GM19023 (cell line): ENCODE measurements around the gene TMEM131.

Experiments
- ATAC-seq: cut with Tn5 transposase; IDR thresholded peaks from one replicate; pipeline ENCODE4 v1.9.1; 2021; ENCODE audit warnings: mild to moderate bottlenecking, moderate library complexity; ENCODE audit not compliant: unreplicated experiment

TMEM131 gene

DNA sequence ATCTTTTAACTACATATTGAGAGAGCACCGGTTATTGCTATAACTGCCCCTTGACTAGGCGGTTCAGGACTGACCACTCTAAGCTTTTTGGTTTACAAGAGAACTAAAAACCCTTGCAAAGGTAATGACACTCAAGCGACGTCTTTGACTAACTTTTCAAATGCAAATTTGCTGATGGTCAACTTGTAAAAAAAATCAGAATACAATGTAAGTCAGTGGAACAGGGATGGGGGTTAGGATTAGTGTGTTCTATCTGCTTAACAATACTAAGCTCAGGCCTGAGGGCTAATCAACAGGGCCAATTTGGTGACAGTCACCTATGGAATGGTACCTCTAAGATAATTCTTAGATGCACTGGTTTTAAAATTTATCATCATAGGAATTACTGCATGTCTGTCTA is 225.3 kb downstream of the TMEM131 start:
- ATAC-seq: no peak

DNA sequence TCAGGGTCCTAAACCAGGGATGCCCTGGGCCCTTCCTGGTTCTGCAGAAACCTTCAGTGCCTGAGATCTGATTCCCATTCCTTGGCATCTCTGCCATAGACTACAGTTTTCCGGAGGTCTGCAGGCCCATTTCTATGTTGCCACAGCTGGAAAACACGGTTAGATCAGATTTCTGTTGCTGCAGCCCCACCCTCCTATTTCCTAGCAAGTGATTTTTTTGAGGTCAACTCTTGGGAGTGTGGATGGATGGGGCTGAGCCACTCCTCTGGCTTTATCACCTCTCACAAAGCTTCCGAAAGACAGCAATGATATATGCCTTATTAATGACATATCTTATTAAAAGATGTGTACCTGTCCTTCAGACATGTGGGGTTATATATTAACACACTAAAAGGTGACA is 226.0 kb downstream of the TMEM131 start:
- no peak for ATAC-seq

DNA sequence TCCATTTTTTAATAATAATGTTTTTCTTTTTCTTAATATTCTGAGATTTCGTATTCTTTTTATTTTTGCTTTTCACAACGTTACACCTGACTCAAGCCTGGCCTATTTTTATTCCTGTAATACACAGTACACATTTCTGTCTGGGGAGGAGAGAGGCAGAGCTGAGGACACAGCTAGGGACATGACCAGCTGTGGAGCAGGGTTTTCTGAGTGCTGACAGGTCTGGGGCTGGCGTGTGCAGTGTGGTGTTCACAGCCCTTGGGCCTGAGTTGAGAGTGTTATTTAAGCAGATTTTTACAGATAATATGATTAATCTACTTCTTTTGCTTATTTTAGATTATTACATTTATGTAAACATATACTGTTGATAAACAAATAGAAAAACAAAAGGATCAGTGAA is 226.4 kb downstream of the TMEM131 start:
- ATAC-seq: no peak

DNA sequence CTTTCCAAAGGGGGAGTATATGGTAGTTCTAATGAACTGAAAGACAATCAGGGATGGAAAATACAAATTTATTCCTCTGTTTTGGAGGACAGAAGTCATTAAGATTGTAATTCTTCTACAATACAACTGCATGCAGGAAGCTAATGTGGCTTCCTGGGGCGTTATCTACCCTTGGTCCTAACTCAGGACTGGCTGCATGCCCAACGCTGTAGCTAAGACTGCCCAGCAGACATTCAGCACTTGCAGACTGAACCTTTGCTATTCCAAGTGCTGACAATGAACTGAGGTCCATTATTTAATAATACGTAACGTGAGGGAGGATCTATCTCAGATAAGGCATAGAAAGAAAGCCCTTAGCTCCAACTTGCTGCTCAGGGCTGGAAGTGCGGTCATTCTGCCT is 229.2 kb downstream of the TMEM131 start:
- ATAC-seq: no peak

DNA sequence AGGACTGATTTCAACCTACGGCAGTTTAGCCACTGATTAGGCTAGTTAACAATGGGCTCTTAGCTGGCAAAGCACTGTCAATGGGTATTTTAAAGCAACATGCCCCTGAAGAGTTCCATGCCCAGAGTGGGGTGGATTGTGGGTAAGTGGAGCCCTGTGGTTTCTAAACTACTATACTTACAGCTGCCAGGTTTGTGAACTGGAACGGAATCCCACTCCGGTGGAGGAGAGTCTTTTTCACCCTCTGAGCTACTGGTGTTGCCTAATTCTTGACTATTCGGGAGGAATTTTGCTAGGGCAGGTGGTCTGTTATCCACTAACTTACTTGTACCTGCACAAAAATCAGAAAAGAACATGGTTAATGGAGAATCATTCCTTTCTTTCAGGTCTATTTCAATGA is 229.8 kb downstream of the TMEM131 start:
- ATAC-seq: no peak

DNA sequence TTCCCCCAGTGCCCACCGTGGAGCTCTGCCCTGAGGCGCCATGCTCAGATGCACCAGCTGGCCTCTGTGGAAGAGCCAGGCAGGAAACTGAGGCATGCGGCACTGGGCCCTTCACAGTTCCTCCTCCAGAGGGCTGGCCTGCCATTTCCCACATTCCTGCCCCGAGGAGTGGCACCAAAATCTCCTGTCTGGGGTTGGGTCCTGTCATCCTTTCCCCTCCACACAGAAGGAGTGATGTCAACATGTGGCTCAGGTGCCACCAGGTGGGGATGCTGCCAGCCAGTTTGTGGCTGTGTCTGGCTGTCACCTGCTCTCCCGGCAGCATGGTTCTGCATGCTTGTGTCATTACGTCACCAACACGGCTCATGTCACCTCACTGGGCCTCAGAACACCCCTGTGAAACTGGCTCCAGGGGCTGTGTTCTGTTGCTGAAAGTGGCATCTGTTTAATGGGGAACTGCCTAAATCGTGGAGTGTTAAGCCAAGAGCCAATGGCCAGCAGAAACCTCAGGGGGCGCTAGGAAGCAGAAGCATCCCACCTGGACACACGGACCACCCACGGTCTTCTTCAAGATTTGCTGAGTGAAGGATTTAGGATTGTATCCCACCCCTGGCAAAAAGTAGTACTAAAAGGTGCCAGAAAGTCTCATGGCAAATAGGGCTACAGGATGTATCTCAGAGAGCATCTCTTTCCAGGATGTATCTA is 231.0 kb downstream of the TMEM131 start:
- no peak for ATAC-seq

DNA sequence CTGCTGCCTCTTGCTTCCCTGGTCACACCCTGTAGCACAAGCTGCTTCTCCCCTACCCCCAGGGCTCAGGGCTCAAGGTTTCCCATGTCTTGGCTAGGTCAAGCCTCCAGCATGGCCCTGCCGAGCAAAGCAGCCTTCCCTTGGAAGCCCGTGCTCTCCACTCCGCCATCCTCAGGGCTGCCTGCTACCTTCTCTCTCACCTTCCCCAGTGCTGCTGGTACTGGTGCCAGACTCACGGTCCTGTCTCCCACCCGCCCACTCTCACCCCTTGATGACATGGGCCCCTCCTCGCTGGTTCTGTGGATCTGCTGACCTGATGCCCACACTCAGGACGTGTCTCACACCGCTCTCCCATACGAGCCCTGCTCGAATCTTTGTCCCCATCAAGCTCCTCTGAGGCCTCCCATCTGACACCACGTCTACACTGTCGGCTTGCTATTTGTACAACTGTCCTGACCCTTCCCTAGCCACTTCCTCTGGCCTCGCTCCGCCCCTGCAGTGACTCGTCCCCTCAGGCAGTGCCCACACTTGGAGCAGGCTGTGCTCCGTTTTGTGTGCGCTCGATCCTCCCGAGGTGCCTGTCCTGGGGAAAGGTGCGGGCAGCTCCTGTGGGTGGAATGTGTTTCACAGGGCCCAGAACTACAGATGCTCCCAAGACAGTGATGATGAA is 232.4 kb downstream of the TMEM131 start:
- ATAC-seq: no peak

DNA sequence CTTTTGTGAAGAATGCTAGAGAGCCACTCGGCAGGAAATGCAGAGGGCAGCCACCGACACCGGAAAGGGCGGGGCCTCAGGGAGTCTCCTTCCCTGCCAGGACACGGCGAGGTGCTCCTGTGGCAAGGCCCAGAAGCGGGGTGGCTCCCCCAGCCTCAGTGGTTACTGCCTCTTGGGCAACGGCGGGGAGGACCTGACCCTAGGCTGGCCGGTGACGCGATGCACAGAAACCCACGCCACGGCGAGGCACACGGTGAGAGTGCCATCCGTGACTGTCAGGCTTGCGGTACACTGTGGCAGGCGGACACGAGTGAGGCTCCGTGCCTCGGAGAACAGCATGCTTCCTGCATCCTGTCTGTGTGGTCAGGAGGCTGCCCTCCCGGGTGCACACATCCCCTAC is 234.6 kb downstream of the TMEM131 start:
- ATAC-seq: no peak

DNA sequence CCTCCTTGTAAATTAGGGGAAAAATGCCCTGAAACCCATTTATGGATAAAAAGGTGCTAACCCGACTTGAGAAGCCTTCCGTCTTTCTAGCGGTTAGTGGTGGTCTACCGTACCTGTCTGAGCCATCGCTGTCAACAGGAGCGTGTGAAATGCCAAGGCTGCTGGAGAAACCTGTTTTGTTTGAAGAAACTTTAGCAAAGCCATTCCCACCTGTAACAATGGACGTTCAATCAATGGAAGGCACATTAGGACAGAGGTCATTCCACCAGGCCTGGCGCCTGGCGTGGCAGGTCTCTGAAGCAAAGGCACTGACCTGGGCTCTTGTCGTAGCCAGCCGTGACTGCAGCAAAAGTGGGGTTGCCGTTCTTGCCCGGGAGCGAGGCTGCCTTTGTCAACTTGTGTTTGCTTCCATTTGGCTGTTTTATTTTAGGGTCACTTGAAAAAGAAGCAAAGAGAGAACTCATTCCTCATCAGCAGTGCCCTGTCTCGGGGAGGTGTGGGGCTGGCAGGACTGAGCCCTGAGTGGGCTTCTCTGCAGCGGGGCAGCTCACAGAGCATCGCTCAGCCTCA is 235.2 kb downstream of the TMEM131 start:
- no peak for ATAC-seq

DNA sequence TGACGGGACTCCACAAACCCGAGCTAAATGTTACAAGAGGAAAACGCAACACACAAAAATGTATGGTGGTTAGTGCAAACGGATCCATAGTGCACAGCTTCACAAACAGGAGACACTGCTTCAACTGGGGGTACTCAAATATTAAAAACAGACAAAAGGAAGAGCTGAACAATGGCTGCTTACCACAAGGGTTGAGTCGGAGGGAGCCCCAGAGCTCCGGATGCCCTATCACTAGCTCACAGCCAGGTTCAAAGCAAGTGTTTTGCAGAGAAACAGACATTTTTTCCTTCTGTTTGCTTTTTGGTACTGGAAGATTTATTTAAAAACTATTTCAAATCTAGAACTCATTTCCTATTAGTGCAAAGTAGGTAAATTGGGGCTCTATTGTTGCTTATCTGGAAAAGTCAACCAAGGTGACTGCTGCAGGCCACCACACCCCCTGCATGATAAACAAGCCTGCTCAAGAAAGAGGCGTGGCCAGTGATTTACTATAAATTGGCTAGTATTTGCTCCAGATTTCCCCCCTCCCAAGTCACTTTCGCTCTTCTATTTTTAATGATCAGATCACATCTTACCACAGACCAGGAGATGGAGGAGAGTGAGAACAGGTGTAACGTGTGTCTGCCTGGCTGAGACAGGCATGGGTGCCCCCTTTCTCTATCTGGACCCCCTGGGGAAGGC is 235.9 kb downstream of the TMEM131 start:
- ATAC-seq: no peak

DNA sequence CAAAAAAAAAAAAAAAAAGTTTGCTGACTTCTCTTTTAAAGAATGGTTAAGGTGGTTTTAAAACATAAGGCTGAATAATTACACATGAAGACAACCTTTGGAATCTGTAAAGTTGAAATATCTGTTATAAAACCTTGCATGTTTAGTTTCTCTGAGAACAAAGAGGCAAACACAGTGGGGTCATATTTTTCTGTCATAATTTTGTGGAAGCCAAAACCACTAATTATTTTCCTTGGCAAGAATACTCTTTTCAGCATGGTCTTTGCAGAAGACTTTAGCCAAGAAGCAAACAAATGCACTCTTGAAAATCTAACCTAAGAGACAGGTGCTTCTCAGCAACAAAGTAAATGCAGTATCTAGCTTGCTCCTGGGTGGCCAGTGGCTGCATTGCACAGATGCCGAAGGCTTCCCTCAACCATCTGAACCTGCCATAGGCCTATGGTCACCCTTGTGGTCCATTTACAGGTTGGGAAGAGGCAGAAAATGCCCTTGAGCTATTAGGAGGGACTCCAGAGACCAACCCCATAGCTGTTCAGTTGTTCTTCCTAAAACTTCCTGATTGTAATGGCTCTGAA is 237.5 kb downstream of the TMEM131 start:
- ATAC-seq: no peak

DNA sequence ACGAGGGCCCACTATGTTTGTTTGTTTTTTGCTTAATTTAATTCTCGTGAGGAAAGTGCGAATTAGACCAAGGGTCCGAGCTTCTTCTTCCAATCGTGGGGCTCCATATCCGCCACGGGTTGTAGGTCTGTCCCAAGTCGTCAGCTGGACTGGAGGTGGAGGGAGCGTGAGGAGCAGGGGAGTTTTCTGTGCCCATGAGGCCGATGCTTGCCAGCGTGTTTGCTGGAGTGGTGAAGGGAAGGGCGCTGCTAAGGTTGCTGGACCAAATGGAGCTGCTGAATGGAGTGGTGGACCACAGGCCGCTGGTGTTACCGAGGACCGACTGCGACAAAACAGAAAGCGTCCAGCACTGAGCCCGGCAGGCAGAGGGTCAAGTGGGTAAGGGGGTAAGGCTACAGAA is 238.7 kb downstream of the TMEM131 start:
- no peak for ATAC-seq

DNA sequence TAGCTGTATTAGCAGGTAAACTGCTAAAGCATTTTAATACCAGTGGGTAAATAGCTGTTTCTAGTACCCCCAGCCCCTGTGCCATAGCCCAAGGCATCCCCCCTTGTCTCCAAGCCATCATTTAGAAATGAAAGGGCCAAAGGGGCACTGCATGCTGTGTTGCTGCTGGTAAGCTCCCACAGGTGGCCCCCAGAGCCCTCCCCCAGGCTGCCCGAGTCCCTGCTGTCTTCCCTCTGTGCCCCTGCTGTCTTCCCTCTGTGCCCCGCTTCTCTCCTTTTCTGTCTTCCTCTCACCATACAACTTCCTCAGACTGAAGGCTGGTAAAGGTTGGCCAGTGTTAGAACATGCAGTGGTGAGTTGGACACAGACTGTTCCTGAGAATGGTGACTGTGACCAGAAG is 240.3 kb downstream of the TMEM131 start:
- ATAC-seq: no peak

DNA sequence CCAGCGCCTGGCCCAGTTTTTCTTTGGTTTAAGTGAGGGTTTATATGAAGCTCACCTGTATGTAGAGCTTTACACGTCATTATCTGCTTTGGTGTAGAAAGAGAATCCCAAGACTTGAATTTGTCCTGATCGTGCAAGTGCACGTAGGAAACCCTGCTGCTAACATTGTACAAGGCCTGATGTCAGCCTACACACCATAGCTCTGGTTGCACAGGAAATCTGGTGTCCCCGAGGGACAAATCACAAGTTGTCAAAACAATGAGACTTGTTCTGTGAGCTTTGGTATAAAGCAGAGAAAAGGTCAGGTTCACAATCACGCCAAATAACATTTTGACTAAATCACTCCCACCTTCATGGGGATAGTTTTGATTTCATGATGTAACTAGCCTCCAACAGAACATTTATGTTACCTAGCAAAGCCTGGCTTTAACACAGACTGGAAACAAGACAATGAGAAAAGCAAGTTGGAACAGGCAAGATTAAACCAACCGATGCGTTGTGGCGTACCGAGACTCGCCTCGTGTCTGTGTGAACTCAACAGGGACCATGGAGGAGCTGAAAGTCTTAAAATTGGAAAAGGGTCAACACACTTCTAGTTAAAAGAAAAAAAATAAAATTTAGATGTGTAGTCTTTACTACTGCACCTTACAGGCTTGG is 240.9 kb downstream of the TMEM131 start:
- ATAC-seq: no peak

DNA sequence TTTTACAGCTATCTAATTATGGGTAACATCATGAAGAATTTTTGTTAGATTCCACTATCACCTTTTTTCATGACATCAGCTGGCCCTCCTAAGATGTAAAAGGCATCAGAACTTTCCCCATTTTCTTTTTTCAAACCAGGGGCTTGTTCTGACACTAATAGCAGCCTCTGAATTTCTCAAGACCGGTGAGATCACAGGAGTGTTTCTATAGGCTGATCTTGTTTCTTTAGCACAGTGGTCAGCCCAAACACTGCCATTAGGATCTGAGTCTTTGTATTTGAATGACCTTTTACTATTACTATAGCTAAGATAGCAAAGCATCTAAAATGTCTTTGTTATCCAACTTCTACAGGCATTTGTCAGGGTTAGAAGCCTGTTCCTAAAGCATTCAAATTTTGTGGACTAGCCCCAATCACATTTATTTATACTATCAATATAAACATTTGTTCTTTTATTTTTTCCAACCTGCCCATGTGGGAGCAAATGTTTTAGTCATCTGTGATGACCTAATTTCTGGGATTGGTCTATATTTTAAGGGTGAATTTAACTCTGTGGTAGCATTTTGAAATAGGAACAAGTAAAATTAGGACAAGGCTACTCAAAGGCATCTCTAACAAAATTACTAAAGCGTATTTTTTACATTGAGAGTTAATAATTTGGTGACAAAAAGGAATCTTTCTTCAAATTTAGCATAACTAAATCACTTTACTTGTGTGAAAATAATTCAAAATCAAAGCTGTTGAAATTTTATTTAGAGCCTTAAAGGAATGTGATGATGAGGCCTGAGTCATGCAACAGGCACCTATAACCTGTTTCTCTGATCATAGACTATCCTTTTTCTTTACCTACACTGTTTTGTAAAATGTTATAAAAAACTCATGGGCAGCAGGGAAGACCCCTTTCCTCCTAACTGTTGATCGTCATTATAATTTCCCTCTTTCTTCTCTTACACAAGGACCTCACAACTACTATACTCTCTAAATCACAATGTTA is 243.1 kb downstream of the TMEM131 start:
- ATAC-seq: no peak

DNA sequence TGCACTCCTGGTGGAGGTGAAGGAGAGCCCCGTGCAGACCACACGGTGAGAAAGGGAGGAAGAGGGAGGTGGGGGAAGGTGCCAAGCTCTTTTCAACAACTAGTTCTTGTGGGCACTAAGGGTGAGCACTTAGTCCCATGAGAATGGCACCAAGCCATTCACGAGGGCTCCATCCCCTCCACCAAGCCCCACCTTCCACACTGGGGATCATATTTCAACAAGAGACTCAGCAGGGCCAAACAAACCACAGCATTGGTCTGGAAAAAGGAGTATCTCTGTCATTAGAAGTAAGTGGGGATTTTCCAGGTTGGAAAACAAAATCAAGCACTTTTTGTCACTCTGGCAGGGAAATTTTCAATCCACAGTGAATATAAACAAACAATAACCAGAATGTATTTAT is 244.0 kb downstream of the TMEM131 start:
- ATAC-seq: no peak

DNA sequence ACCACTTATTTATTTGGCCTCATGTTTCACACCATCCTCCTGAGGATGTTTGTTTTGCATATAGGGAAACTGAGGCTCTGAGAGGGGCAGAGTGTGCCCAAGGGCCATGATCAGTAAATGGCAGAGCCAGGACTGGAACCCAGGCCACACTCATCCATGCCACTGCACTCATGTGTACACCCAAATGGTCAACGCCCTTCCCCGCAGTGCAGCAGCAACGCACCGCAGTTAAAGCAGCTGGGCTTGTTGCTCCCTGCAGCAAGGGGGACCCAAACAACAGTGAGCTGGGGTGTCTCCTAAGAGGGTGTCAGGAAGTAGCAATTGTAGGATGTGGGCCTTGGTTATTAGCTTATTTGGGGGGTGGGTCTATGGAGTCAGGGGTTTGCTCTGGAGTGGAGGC is 245.7 kb downstream of the TMEM131 start:
- ATAC-seq: no peak

DNA sequence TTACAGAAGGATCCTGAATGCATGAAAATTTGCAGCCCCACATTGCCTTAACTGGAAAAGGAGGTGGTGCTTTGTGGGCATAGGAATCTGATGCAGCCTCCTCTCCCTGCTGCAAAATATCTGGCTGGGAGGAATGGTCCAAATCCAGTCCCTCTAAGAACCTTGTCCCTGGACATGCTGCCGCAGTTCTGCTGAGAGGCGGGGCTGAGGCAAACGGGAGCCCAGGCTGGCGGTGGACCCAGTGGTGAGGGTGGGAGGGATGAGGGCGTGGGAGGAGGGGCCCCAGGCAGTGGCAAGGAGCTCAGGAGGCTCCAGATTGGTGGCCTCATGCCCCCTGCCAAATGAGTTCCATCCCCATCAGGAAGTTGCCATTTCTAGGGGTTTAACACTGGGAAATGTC is 246.2 kb downstream of the TMEM131 start:
- no peak for ATAC-seq

DNA sequence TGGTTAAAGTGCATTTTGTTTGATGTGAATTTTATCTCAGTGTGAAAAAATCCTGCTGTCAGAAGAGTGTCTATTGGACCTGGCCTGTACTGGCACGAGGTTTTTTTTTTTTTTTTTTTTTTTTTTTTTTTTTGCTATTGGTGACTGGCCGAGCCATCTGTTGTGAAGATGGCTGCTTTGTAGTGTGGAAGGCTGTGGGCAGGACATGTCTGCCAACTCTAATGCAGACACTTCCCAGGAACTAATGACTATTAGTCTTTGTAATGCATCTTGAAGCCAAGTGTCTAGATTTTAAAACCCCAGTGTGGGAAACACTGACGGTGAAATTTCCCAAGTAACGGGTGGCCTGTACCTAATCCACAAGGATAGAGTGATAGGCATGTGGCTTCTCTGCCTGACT is 248.0 kb downstream of the TMEM131 start:
- no peak for ATAC-seq

DNA sequence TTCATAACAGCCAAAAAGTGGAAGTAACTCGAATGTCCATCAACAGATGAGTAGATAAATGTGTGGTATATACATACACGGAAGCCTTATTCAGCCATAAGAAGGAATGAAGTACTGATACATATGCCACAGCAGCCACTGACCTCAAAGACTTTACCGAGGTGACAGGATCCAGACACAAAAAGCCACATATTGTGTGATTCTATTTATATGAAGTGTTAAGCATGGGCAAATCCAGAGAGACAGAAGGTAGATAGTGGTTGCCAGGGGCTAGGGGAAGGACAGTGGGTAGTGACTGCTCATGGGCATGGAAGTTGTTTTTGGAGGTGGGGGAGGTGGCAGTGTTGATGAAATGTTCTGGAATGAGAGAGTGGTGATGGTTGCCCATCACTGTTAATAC is 248.5 kb downstream of the TMEM131 start:
- no peak for ATAC-seq
